GM19324 (cell line): ENCODE measurements around the gene LTB.

Experiments
- ATAC-seq: cut with Tn5 transposase; IDR thresholded peaks from one replicate; pipeline ENCODE4 v1.9.1; 2021; ENCODE audit warnings: mild to moderate bottlenecking, moderate library complexity; ENCODE audit not compliant: unreplicated experiment, low FRiP score

The LTB gene

DNA sequence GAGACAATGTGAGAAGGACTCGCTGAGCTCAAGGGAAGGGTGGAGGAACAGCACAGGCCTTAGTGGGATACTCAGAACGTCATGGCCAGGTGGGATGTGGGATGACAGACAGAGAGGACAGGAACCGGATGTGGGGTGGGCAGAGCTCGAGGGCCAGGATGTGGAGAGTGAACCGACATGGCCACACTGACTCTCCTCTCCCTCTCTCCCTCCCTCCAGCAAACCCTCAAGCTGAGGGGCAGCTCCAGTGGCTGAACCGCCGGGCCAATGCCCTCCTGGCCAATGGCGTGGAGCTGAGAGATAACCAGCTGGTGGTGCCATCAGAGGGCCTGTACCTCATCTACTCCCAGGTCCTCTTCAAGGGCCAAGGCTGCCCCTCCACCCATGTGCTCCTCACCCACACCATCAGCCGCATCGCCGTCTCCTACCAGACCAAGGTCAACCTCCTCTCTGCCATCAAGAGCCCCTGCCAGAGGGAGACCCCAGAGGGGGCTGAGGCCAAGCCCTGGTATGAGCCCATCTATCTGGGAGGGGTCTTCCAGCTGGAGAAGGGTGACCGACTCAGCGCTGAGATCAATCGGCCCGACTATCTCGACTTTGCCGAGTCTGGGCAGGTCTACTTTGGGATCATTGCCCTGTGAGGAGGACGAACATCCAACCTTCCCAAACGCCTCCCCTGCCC lies 5.2 kb downstream of the LTB start:
- ATAC-seq = no peak

DNA sequence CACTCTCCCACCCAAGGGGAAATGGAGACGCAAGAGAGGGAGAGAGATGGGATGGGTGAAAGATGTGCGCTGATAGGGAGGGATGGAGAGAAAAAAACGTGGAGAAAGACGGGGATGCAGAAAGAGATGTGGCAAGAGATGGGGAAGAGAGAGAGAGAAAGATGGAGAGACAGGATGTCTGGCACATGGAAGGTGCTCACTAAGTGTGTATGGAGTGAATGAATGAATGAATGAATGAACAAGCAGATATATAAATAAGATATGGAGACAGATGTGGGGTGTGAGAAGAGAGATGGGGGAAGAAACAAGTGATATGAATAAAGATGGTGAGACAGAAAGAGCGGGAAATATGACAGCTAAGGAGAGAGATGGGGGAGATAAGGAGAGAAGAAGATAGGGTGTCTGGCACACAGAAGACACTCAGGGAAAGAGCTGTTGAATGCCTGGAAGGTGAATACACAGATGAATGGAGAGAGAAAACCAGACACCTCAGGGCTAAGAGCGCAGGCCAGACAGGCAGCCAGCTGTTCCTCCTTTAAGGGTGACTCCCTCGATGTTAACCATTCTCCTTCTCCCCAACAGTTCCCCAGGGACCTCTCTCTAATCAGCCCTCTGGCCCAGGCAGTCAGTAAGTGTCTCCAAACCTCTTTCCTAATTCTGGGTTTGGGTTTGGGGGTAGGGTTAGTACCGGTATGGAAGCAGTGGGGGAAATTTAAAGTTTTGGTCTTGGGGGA lies 6.1 kb downstream of the LTB start:
- no peak for ATAC-seq

DNA sequence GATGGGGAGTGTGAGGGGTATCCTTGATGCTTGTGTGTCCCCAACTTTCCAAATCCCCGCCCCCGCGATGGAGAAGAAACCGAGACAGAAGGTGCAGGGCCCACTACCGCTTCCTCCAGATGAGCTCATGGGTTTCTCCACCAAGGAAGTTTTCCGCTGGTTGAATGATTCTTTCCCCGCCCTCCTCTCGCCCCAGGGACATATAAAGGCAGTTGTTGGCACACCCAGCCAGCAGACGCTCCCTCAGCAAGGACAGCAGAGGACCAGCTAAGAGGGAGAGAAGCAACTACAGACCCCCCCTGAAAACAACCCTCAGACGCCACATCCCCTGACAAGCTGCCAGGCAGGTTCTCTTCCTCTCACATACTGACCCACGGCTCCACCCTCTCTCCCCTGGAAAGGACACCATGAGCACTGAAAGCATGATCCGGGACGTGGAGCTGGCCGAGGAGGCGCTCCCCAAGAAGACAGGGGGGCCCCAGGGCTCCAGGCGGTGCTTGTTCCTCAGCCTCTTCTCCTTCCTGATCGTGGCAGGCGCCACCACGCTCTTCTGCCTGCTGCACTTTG lies 6.8 kb downstream of the LTB start, which contains the start of gene TNF:
Gene TNF (plus strand): TSS at position 231 of the 567 bp plus-strand sequence. CDS start 177 bp downstream, at position 408.
- ATAC-seq = no peak

DNA sequence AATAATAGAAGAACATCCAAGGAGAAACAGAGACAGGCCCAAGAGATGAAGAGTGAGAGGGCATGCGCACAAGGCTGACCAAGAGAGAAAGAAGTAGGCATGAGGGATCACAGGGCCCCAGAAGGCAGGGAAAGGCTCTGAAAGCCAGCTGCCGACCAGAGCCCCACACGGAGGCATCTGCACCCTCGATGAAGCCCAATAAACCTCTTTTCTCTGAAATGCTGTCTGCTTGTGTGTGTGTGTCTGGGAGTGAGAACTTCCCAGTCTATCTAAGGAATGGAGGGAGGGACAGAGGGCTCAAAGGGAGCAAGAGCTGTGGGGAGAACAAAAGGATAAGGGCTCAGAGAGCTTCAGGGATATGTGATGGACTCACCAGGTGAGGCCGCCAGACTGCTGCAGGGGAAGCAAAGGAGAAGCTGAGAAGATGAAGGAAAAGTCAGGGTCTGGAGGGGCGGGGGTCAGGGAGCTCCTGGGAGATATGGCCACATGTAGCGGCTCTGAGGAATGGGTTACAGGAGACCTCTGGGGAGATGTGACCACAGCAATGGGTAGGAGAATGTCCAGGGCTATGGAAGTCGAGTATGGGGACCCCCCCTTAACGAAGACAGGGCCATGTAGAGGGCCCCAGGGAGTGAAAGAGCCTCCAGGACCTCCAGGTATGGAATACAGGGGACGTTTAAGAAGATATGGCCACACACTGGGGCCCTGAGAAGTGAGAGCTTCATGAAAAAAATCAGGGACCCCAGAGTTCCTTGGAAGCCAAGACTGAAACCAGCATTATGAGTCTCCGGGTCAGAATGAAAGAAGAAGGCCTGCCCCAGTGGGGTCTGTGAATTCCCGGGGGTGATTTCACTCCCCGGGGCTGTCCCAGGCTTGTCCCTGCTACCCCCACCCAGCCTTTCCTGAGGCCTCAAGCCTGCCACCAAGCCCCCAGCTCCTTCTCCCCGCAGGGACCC lies 7.8 kb downstream of the LTB start:
- no peak for ATAC-seq

DNA sequence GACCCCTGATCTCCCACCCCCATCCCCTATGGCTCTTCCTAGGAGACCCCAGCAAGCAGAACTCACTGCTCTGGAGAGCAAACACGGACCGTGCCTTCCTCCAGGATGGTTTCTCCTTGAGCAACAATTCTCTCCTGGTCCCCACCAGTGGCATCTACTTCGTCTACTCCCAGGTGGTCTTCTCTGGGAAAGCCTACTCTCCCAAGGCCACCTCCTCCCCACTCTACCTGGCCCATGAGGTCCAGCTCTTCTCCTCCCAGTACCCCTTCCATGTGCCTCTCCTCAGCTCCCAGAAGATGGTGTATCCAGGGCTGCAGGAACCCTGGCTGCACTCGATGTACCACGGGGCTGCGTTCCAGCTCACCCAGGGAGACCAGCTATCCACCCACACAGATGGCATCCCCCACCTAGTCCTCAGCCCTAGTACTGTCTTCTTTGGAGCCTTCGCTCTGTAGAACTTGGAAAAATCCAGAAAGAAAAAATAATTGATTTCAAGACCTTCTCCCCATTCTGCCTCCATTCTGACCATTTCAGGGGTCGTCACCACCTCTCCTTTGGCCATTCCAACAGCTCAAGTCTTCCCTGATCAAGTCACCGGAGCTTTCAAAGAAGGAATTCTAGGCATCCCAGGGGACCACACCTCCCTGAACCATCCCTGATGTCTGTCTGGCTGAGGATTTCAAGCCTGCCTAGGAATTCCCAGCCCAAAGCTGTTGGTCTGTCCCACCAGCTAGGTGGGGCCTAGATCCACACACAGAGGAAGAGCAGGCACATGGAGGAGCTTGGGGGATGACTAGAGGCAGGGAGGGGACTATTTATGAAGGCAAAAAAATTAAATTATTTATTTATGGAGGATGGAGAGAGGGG lies 8.8 kb downstream of the LTB start:
- no peak for ATAC-seq

DNA sequence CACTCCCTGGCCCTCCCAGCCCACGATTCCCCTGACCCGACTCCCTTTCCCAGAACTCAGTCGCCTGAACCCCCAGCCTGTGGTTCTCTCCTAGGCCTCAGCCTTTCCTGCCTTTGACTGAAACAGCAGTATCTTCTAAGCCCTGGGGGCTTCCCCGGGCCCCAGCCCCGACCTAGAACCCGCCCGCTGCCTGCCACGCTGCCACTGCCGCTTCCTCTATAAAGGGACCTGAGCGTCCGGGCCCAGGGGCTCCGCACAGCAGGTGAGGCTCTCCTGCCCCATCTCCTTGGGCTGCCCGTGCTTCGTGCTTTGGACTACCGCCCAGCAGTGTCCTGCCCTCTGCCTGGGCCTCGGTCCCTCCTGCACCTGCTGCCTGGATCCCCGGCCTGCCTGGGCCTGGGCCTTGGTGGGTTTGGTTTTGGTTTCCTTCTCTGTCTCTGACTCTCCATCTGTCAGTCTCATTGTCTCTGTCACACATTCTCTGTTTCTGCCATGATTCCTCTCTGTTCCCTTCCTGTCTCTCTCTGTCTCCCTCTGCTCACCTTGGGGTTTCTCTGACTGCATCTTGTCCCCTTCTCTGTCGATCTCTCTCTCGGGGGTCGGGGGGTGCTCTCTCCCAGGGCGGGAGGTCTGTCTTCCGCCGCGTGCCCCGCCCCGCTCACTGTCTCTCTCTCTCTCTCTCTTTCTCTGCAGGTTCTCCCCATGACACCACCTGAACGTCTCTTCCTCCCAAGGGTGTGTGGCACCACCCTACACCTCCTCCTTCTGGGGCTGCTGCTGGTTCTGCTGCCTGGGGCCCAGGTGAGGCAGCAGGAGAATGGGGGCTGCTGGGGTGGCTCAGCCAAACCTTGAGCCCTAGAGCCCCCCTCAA lies 9.9 kb downstream of the LTB start, which contains the start of gene LTA:
Gene LTA (plus strand): TSS at position 249 of the 871 bp plus-strand sequence. CDS start 454 bp downstream, at position 703.
- peak; percentile 50 for ATAC-seq

DNA sequence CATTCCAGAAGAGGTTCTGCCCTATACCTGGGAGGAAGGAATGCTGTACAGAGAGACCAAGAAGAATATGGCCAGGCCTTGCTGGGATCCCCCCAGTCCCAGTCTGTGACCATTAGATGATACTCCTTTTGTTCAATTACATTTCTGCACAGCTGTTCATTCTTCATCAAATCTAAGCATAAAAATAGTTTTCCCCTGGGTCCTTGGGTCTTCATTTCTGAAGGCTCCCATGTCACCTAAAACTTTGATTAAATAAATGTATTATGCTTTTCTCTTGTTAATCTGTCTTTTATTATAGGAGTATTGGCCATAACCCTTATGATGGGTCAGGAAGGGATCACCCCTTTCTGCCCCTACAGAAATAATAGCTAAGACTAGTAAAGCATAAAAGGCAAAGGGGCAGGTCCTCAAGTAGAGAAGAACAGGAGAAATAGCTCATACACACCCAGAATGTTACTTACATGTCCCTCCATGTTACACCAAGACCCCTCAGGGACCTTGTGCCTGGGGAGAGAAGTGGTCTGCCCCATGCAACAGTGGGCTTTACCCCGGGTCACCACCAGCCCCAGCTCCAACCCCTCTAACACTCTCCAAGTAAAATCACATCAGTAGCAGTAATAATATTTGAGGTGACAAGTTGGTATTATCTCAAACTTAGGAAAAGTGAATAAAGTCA lies 12.2 kb downstream of the LTB start:
- ATAC-seq = no peak

DNA sequence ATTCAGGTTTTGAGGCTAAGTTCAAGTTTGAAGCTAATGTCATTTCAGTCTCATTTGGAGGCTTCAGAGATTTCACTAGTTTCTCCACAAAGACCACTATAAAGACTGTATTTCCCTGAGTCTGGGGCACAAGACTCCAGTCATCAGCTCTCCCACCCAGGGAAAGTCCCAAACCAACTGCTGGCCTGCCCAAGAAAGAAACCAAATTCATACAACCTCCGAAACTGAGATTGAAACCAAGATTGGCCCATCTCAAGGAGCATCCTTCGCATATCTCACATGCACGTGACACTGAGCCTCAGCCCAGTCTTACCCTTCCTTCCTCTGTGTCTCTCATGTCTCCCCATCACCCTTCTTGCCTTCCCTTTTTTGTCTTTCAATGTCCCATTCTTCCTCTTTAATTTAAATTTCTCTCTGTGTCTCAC lies 13.7 kb downstream of the LTB start:
- no peak for ATAC-seq

DNA sequence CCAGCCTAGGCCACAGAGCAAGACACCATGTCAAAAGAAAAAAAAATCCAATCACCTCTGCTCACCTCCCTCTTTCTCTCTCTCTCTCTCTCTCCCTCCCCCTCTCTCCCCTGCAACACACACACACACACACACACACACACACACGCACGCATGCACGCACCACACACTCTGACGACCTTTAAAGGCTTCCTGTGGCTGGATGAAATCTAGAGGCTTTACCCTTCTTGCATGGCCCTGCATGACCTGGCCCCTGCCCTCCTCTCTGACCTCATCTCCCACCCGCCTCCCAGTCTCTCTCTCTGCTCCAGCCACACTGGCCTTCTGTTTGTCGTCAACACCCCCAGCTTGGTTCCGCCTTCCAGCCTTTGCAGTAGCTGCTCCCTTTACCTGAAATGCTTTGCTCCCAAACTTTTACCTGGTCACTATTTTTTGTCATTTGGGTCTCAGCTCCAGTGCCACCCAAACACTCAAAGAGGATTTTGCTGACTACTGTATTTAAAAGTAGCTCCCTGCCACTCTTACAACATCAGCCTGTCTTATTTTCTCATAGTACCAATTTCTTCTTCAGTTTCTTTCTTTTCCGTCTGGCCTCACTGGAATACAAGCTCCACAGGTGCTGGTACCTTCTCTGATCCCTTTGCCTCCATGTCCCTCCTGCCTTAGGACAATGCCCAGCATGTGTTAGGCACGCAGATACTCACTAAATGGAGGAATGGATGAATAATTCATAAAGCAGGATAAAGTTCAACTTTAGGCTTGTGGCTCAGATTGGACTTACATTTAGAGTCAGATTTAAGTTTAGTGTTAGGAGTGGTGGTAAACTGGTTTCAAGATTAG lies 14.5 kb downstream of the LTB start:
- ATAC-seq = no peak

DNA sequence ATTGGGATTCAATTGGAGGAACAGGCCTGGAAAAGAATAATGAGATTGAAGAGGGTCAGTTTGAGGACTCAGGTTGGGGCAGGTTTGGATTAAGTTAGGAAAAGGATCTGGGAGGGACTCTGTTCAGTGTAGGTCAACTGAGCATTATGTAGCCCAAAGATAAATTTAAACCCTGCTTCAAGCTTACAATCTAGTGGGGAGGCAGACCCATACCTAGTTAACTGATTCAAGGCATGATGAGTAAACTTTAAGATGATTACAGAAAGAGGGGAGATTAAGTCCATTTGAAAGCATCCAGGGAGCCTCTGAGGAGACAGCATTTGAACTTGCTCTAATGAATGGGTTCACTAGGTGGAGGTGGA lies 21.5 kb downstream of the LTB start:
- ATAC-seq = no peak

DNA sequence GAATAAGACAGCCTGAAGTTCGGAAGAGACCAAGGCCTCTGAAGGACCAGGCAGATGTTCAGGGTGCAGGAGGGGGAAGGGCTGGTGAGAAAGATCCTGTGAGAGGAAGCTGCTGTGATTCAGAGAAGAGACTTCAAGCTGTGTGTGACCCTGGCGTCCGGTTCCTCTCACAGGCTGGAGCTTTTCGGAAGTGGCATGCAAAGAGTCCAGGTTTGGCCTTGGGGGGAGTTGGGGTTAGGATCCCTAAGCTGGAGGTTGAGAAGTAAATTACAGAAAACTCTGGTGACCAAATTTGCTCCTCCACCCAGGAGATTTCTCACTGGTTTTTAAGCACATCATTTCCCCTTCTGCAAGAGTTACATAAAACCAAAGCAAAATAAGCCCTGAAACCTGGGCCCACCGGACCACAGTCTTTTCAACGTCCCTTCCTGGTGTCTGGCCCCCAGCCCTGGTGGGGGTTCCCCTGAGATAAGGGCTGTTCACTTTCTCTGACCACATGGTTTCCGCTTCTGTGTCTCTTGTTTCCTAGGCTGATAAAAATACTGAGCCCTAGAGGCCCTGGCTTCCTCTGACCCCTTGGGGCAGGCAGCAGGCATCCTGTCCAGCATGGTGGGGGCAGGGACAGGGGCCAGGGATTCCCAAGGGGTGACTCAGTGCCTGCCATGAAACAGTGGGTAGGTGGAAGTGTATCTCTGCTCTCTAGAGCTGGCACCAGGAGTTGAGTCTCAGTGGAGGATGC lies 22.1 kb downstream of the LTB start:
- ATAC-seq = peak; percentile 65

DNA sequence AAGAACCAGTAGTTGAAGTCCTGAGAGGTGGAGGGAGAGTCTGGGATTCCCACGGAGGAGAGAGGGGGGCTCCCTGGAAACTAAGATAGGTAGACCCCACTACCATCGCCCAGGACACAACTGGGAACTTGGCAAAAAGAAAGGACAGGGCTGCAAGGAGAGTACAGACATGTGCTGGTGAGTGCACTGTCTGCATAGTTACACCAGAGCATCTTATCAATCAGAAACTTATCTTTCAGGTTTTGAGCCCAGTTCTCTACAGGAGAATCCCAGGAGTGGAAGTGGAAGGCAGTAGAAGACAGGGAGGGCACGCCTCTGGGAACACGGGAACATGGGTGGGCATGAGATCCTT lies 22.6 kb downstream of the LTB start:
- no peak for ATAC-seq

DNA sequence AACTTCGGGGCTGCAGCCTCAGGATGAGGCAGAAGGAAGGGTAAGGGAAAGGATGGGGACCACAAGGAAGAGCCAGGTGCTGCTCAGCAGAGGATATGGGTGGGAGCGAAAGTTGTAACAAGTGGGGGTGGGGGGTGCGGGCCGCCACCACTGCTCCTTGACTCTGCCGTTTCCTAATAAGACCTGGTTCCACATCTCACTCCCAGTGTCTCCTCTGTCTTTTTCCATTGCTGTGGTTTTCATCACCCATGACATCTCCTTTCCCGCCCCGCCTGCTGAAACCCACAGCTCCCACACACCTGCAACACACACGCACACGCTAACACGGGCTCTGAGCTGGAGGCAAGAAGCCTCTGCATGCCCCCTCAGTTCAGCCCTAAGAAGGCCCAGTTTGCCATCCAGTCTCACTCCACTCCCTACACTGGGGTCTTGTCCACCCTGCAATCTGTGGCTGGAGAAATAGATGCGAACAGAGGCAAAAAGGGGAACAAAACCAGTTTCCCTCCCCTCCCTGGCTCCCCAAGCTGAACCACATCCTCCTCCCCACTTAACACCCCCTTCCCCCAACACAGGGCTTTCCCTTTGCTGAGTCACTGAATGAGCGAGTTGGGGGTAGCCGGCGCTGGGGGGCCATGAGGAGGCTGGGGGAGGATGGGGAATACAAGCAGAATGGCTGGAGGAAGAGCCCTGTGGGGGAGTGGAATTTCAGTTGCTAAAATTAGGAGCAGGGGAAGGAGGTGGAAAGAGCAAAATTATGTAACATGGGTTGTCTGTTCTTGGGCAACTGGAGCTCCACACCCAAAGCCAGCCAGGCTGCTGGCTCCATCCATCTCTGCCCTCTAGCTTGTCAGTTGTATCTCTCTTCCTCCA lies 23.4 kb downstream of the LTB start:
- no peak for ATAC-seq

DNA sequence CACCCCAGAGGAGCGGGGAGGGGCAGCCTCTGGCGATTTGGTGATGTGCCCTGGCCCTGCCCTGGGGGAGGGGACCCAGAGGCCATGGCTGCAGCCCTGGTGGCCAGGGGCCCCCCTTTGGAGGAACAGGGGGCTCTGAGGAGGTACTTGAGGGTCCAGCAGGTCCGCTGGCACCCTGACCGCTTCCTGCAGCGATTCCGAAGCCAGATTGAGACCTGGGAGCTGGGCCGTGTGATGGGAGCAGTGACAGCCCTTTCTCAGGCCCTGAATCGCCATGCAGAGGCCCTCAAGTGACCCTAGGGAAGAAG lies 24.0 kb downstream of the LTB start:
- no peak for ATAC-seq

DNA sequence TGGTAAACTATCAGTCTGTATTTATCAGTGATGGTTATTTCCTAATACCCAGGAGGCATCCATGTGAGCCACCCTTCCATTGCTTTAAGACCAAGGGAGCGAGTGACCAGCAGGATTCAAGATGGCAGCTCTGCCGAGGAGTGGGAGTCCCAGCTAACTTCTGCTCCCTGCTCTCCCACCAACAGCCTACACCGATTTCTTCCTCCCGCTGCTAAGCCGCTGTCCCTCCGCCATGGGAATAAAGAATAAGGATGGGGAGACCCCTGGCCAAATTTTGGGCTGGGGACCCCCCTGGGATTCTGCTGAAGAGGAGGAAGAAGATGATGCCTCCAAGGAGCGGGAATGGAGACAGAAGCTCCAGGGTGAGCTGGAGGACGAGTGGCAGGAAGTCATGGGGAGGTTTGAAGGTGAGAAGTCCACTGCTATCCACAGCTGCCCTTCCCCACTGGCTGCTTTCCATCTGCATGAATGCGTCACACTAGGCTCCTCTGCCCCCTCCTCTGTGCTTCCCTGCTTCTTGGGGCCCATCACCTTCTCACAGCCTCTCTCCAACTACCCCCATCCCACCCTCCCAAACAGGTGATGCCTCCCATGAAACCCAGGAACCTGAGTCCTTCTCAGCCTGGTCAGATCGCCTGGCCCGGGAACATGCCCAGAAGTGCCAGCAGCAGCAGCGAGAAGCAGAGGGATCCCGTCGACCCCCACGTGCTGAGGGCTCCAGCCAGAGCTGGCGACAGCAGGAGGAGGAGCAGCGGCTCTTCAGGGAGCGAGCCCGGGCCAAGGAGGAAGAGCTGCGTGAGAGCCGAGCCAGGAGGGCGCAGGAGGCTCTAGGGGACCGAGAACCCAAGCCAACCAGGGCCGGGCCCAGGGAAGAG lies 24.5 kb downstream of the LTB start:
- no peak for ATAC-seq
